ENCODE data around the gene CRYBA1. TPM values are rescaled to one million over a fixed set of nuclear protein-coding genes. Genes with fewer than 3 reads are reported as not detected.

CRYBA1 gene
- total RNA-seq, 4 donors from 2014 or later = not detected

- TF ChIP-seq EP300 (IDR thresholded peaks at IDR 0.05; ENCODE audit: low read depth) = no peak
- no peak for TF ChIP-seq POLR2A (IDR thresholded peaks at IDR 0.05)
- TF ChIP-seq CTCF (IDR thresholded peaks at IDR 0.05) = no peak
- no peak for TF ChIP-seq POLR2AphosphoS5 (IDR thresholded peaks at IDR 0.05)
These were observed 38.7 kb upstream of the CRYBA1 start for GRCh38 chr17:29207975-29208374.

GRCh38 chr17:29209073-29209472 is 37.6 kb upstream of the CRYBA1 start:
- Histone ChIP-seq H3K27me3 (no peaks in the 10 kb centered on the region), H3K36me3 (no peaks in the 10 kb centered on the region), H3K4me3 (no peak overlapping the region), H3K27ac (no peak overlapping the region), H3K9me3 (no peaks in the 10 kb centered on the region), H3K4me1 (no peaks in the 10 kb centered on the region)
- DNase-seq = no peak
- intact Hi-C loops (cut with DNase I; ENCODE audit: low total_unique reads) (no loop called here), in situ Hi-C loops (cut with MboI; ENCODE audit: low pct_ligation_motif_present in 1 of 4, low pct_unique_long_range_greater_than_20kb in 1 of 4, low sequenced_read_pairs in 3 of 4) (loop anchor here in 1 of 4 donors (10.0 kb wide), 1 partner anchor 64 kb away; no protein-coding TSS in a partner anchor)
- TF ChIP-seq EP300 (IDR thresholded peaks at IDR 0.05; ENCODE audit: low read depth) (no peak), POLR2A (IDR thresholded peaks at IDR 0.05) (no peak), CTCF (IDR thresholded peaks at IDR 0.05) (no peak), POLR2AphosphoS5 (IDR thresholded peaks at IDR 0.05) (no peak)
- WGBS, 2 donors (ENCODE audit: low coverage in 1 of 2) = 29 to 81% methylated on average over 1 to 5 of the region's 5 CpGs

More at GRCh38 chr17:29207975-29208374, 38.7 kb upstream of the CRYBA1 start:
- no peak overlapping the region for H3K27ac ChIP-seq
- H3K36me3 ChIP-seq = no peaks in the 10 kb centered on the region
- in situ Hi-C loops (cut with MboI; ENCODE audit: low pct_ligation_motif_present in 1 of 4, low pct_unique_long_range_greater_than_20kb in 1 of 4, low sequenced_read_pairs in 3 of 4) = loop anchor here in 1 of 4 donors (10.0 kb wide), 1 partner anchor 63 kb away; no protein-coding TSS in a partner anchor
- DNase-seq = no peak
- H3K4me3 ChIP-seq = no peak overlapping the region
- H3K27me3 ChIP-seq = no peaks in the 10 kb centered on the region
- 83 to 90% methylated on average over 2 of the region's 2 CpGs for WGBS, 2 donors (ENCODE audit: low coverage in 1 of 2)
- H3K9me3 ChIP-seq = no peaks in the 10 kb centered on the region
- intact Hi-C loops (cut with DNase I; ENCODE audit: low total_unique reads) = no loop called here
- H3K4me1 ChIP-seq = no peaks in the 10 kb centered on the region

- Histone ChIP-seq H3K4me1 (no peaks in the 10 kb centered on the region), H3K27me3 (no peaks in the 10 kb centered on the region), H3K27ac (no peak overlapping the region), H3K4me3 (no peak overlapping the region), H3K9me3 (no peaks in the 10 kb centered on the region), H3K36me3 (no peaks in the 10 kb centered on the region)
- no peak for DNase-seq
- in situ Hi-C loops (cut with MboI; ENCODE audit: low pct_ligation_motif_present in 1 of 4, low pct_unique_long_range_greater_than_20kb in 1 of 4, low sequenced_read_pairs in 3 of 4) (loop anchor here in 1 of 4 donors (10.0 kb wide), 1 partner anchor 66 kb away; no protein-coding TSS in a partner anchor), intact Hi-C loops (cut with DNase I; ENCODE audit: low total_unique reads) (no loop called here)
- WGBS, 2 donors (ENCODE audit: low coverage in 1 of 2) = 71 to 80% methylated on average over 2 of the region's 2 CpGs
- no peak for TF ChIP-seq POLR2A (IDR thresholded peaks at IDR 0.05)
- TF ChIP-seq EP300 (IDR thresholded peaks at IDR 0.05; ENCODE audit: low read depth) = no peak
- TF ChIP-seq POLR2AphosphoS5 (IDR thresholded peaks at IDR 0.05) = no peak
- TF ChIP-seq CTCF (IDR thresholded peaks at IDR 0.05) = no peak
These were observed 35.8 kb upstream of the CRYBA1 start for GRCh38 chr17:29210879-29211278.

- Histone ChIP-seq H3K4me3 (no peak overlapping the region), H3K36me3 (no peaks in the 10 kb centered on the region), H3K27ac (no peak overlapping the region), H3K4me1 (no peaks in the 10 kb centered on the region), H3K9me3 (no peaks in the 10 kb centered on the region), H3K27me3 (no peaks in the 10 kb centered on the region)
- intact Hi-C loops (cut with DNase I; ENCODE audit: low total_unique reads) = no loop called here
- TF ChIP-seq POLR2A (IDR thresholded peaks at IDR 0.05) (no peak), POLR2AphosphoS5 (IDR thresholded peaks at IDR 0.05) (no peak), CTCF (IDR thresholded peaks at IDR 0.05) (no peak), EP300 (IDR thresholded peaks at IDR 0.05; ENCODE audit: low read depth) (no peak)
- DNase-seq = no peak
- in situ Hi-C loops (cut with MboI; ENCODE audit: low pct_ligation_motif_present in 1 of 4, low pct_unique_long_range_greater_than_20kb in 1 of 4, low sequenced_read_pairs in 3 of 4) = loop anchor here in 1 of 4 donors (10.0 kb wide), 1 partner anchor 67 kb away; no protein-coding TSS in a partner anchor
- 88% methylated on average over 1 of the region's 1 CpG; no CpG with 5 or more reads in 1 of the 2 donors for WGBS, 2 donors (ENCODE audit: low coverage in 1 of 2)
These were observed 34.5 kb upstream of the CRYBA1 start for GRCh38 chr17:29212094-29212631.
